Measurements from ENCODE around the gene FURIN.
"Not testable (repeated sequence)": the region's sequence is repeated elsewhere in the genome, so short reads cannot be mapped to it uniquely, and the experiment has no call there.

Gene FURIN

GRCh38 chr15:90871139-90871715, 2.8 kb downstream of the FURIN start:
- no peak for FAIRE-seq

GRCh38 chr15:90871716-90872485, 3.5 kb downstream of the FURIN start:
- no peak for FAIRE-seq

- no peak for FAIRE-seq
Observed at GRCh38 chr15:90872486-90873184, 4.2 kb downstream of the FURIN start.

DNA sequence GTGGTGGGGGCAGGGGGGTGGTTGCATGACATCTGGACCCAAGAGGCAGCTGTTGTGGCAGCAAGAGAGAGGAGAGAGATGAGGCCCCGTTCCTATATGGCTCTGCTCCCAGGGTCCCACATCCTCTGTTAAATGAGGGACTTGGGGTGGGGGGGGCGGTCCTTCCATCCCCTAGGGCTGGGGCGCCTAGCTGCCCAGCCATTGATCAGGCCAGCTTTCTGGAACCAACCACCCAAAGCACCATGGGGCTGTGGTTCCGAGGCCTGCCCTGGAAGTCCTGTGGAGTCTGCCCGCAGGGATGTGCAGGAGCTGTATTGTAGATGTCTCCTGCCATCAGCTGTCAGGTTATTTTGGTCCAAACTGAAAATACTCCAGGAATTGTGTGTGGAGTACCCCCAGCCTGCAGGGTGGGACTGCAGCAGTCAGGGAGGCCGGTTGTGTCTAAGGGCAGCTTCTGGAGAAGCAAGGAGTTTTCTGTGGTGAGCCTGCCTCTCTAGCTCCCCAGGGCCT, 5.2 kb downstream of the FURIN start:
- no peak for FAIRE-seq

DNA sequence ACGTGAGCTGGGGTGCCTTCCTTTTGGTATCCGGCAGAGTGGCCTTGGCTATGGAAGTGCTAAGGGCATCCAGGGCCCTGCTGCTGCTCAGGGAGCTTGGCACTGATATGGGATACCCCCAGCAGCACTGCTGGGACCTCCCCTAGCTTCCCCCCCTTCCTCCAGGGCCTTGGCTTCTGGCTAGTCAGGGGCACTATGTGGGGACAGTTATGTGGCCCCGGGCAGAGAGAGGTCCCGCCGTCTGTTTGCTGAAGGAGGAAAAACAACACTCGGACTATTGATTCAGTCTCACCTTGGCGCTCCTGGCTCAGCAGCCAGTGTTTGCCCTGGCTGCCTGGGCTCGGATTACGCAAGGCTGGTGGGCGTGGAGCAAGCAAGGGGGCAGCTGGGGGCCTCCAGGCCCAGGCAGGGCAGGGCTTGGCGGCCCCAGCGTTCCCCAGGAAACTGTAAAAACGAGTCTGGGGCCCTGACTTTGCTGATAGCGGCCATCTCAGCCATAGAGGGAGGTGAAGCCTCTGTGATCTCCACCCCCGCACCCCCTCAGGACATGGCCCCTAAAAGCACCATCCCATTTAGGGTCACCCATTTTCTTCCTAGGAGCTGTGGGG, 5.7 kb downstream of the FURIN start:
- FAIRE-seq, result no peak

DNA sequence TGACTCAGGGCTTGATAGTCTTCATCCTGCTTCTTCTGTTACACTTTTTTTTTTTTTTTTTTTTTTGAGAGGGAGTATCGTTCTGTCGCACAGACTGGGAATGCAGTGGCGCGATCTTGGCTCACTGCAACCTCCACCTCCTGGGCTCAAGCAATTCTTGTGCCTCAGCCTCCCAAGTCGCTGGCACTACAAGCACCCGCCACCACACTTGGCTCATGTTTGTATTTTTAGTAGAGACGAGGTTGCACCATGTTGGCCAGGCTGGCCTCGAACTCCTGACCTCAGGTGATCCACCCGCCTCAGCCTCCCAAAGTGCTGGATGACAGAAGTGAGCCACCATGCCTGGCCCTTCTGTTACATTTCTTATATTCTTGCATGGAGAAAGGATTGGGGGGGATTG, 6.6 kb downstream of the FURIN start:
- FAIRE-seq, result not testable (repeated sequence)

DNA sequence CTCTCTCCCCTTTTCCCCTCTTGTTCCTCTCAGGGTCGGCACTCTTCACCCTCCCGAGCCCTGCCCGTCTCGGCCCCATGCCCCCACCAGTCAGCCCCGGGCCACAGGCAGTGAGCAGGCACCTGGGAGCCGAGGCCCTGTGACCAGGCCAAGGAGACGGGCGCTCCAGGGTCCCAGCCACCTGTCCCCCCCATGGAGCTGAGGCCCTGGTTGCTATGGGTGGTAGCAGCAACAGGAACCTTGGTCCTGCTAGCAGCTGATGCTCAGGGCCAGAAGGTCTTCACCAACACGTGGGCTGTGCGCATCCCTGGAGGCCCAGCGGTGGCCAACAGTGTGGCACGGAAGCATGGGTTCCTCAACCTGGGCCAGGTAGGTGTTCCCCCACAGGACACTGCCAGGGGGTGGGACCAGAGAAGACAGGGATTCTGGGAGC, 7.2 kb downstream of the FURIN start:
- no peak for FAIRE-seq

DNA sequence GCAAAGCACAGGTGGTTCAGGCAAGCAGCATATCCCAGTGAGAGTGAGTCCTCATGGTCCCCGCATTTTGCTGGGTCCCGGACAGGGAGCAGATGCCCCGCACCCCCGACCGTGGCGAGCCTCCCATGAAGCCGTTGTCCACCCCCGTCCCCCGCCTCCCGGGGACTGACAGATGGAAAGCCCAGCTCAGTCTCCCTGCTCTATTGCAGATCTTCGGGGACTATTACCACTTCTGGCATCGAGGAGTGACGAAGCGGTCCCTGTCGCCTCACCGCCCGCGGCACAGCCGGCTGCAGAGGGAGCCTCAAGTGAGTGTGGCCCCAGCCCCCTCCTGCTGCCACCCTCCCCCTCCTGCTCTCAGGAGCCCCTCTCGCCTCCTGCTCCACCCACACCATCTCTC, 7.7 kb downstream of the FURIN start:
- FAIRE-seq, result no peak

GRCh38 chr15:90876512-90877170, 8.3 kb downstream of the FURIN start:
- no peak for FAIRE-seq

DNA sequence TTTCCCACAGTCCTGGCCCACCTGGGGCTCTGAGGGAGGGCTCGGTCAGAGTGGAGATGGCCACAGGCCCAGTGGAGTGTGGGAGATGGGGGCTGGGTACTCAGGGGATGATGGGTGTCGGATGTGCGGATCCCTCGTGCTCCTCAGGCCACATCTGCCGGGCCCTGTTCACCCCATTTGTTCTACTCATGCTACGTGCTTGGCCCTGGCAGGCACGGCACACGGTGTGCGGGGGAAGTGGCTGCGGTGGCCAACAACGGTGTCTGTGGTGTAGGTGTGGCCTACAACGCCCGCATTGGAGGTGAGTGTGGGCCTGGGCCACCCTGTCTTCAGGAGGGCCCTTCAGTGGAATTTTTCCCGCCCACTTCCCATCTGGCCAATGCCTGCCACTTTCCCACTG, 8.9 kb downstream of the FURIN start:
- FAIRE-seq, result no peak

- FAIRE-seq, result no peak
Observed at GRCh38 chr15:90877996-90878395, 9.6 kb downstream of the FURIN start.

DNA sequence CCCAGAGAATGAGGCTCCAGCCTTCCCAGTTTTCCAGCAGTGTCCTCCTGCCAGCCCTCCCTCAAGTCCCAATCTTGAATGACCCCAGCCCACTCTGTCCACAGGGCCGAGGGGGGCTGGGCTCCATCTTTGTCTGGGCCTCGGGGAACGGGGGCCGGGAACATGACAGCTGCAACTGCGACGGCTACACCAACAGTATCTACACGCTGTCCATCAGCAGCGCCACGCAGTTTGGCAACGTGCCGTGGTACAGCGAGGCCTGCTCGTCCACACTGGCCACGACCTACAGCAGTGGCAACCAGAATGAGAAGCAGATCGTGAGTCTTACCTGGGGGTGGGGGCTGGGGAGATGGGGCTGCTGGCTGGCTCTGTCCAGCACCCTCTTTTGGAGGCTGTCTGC, 10.3 kb downstream of the FURIN start:
- FAIRE-seq, result no peak

- no peak for FAIRE-seq
Observed at GRCh38 chr15:90879730-90880366, 11.5 kb downstream of the FURIN start.

- no peak for FAIRE-seq
Observed at GRCh38 chr15:90880381-90881145, 12.2 kb downstream of the FURIN start.

- FAIRE-seq, result no peak
Observed at GRCh38 chr15:90881181-90881977, 13.0 kb downstream of the FURIN start.

- no peak for FAIRE-seq
Observed at GRCh38 chr15:90881978-90882721, 13.8 kb downstream of the FURIN start.

DNA sequence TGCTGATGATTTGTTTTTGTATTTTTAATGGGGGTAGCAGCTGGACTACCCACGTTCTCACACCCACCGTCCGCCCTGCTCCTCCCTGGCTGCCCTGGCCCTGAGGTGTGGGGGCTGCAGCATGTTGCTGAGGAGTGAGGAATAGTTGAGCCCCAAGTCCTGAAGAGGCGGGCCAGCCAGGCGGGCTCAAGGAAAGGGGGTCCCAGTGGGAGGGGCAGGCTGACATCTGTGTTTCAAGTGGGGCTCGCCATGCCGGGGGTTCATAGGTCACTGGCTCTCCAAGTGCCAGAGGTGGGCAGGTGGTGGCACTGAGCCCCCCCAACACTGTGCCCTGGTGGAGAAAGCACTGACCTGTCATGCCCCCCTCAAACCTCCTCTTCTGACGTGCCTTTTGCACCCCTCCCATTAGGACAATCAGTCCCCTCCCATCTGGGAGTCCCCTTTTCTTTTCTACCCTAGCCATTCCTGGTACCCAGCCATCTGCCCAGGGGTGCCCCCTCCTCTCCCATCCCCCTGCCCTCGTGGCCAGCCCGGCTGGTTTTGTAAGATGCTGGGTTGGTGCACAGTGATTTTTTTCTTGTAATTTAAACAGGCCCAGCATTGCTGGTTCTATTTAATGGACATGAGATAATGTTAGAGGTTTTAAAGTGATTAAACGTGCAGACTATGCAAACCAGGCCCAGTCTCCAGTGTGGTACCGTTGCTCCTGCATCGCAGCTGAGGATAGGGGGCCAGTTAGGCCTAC, 14.6 kb downstream of the FURIN start:
- FAIRE-seq, result no peak

- FAIRE-seq, result no peak
Observed at GRCh38 chr15:90883526-90883975, 15.2 kb downstream of the FURIN start.
